Natural killer cell treated with Interleukin-12 subunit alpha and Interleukin-12 subunit beta and Interleukin-15 and Interleukin-18, amount 100 ng/mL, for 72 hours (primary cell): ENCODE measurements around the gene SPHK1. TPM values are rescaled to one million over a fixed set of nuclear protein-coding genes. Genes with fewer than 3 reads are reported as not detected.

ENCODE experiments used
- ATAC-seq, 2 donors: fragments of 150-1000 bp; cut with Tn5 transposase in 1 of 2; sonication (Bioruptor Pico), chemical (Tn5 transposase) in 1 of 2; 2 replicates each; pipeline ENCODE4 v1.10.0; 2021
- DNase-seq: peaks from one replicate; pipeline ENCODE4 v3.0.0; 2022; ENCODE audit warnings: low spot score
- H3K27ac Mint-ChIP-seq, 2 donors: 1 replicate in 1 of 2; 2 replicates in 1 of 2; pipeline ENCODE4 v1.8.0; 2022; ENCODE audit warnings: mixed read lengths in 2 of 2, mild to moderate bottlenecking in 1 of 2, moderate library complexity in 1 of 2
- H3K27me3 Mint-ChIP-seq, 2 donors: 1 replicate in 1 of 2; 2 replicates in 1 of 2; pipeline ENCODE4 v1.8.0; 2022; ENCODE audit warnings: mixed read lengths in 2 of 2
- H3K36me3 Mint-ChIP-seq: one replicate; pipeline ENCODE4 v1.8.0; 2022; ENCODE audit warnings: mixed read lengths
- H3K4me1 Mint-ChIP-seq, 2 donors: 1 replicate in 1 of 2; 2 replicates in 1 of 2; pipeline ENCODE4 v1.8.0; 2022; ENCODE audit warnings: low read depth in 2 of 2, mixed read lengths in 2 of 2, mild to moderate bottlenecking in 1 of 2
- H3K4me3 Mint-ChIP-seq: one replicate; pipeline ENCODE4 v1.8.0; 2022; ENCODE audit warnings: mixed read lengths
- H3K9me3 Mint-ChIP-seq: 2 replicates; pipeline ENCODE4 v1.8.0; 2022; ENCODE audit warnings: mixed read lengths
- total RNA-seq, 2 donors: library from RNA; stranded (reverse); gene quantifications; one replicate each; pipeline ENCODE4 v1.2.3, GENCODE V29; 2022

The SPHK1 gene
- total RNA-seq, 2 donors from 2014 or later, result 13.9 to 14.5 TPM

DNA sequence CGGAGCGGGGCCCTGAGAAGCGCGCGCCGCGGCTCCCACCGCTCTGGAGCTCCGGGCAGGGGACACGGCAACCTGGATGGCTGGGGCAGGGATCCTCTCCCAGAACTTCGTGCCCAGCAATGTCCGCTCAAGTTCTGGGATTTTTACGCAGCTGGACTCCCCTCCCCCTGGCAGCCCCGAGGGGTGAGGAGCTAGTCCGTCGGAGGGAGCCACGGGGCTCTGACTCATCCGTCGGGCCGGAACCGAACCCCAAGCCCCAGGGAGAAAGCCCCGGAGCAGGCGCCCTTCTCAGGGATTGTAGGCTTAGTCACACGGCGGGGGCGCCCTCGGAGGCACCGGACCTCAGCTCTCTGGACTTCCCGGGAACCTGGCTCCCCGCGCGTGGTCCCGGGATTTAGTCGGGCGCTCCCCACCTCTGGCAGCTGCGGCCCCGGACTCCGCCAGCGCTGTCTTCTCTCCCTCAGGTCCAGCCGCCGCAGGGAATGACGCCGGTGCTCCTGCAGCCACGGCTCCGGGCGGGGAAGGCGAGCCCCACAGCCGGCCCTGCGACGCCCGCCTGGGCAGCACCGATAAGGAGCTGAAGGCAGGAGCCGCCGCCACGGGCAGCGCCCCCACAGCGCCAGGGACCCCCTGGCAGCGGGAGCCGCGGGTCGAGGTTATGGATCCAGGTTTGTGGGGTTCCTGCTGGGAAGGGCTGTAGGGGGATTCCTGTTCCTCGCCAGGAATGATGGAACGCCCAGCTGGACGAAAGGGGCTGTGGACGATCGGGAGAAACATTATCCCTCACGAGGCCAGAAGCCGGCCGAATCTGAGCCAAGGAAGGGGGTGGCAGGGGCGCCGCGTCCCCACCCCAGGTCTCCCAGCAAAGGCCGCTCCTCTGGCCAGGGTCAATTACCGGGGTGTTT, 830 bp downstream of the SPHK1 start:
- ATAC-seq (peak; percentile 2 to 11), DNase-seq (peak; percentile 80)
- H3K27ac Mint-ChIP-seq, result no peak overlapping the region
- H3K36me3 Mint-ChIP-seq, result no peaks in the 10 kb centered on the region
- H3K9me3 Mint-ChIP-seq, result no peaks in the 10 kb centered on the region
- peak overlapping the region; percentile 44 for H3K4me3 Mint-ChIP-seq
- peaks cover 0 to 12% of the 10 kb centered on the region in 2 donors for H3K4me1 Mint-ChIP-seq
- no peaks in the 10 kb centered on the region for H3K27me3 Mint-ChIP-seq

DNA sequence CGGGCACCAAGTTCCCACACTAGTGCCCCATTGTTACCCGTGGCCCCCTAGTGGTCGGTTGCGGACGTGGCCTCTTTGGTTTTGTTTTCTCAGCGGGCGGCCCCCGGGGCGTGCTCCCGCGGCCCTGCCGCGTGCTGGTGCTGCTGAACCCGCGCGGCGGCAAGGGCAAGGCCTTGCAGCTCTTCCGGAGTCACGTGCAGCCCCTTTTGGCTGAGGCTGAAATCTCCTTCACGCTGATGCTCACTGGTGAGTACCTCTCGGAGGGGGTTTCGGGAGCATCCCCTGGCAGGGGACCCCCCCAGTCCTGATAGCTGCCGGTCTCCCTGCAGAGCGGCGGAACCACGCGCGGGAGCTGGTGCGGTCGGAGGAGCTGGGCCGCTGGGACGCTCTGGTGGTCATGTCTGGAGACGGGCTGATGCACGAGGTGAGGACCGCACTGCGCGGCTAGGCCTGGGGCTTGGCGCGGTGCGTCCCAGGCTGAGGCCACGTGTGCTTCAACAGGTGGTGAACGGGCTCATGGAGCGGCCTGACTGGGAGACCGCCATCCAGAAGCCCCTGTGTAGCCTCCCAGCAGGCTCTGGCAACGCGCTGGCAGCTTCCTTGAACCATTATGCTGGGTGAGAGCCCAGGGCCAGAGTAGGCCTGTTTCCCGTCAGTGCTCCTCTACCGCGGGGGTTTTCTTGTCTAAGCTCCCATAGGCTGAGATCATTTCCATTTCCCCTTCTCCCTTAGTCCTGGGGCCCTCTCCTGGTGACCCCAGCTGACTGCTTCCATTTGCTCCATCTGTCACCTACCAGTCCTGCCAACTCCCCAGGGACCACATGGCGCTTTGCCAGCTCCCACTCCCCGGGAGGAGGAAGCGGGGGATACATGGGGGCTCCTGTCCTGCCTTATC, 1.7 kb downstream of the SPHK1 start:
- DNase-seq (peak; percentile 87), ATAC-seq (peak; percentile 26 to 35)
- H3K36me3 Mint-ChIP-seq, result no peaks in the 10 kb centered on the region
- peaks cover 0 to 12% of the 10 kb centered on the region in 2 donors for H3K4me1 Mint-ChIP-seq
- peak overlapping the region; percentile 44 for H3K4me3 Mint-ChIP-seq
- no peaks in the 10 kb centered on the region for H3K9me3 Mint-ChIP-seq
- H3K27me3 Mint-ChIP-seq, result no peaks in the 10 kb centered on the region
- no peak overlapping the region for H3K27ac Mint-ChIP-seq

DNA sequence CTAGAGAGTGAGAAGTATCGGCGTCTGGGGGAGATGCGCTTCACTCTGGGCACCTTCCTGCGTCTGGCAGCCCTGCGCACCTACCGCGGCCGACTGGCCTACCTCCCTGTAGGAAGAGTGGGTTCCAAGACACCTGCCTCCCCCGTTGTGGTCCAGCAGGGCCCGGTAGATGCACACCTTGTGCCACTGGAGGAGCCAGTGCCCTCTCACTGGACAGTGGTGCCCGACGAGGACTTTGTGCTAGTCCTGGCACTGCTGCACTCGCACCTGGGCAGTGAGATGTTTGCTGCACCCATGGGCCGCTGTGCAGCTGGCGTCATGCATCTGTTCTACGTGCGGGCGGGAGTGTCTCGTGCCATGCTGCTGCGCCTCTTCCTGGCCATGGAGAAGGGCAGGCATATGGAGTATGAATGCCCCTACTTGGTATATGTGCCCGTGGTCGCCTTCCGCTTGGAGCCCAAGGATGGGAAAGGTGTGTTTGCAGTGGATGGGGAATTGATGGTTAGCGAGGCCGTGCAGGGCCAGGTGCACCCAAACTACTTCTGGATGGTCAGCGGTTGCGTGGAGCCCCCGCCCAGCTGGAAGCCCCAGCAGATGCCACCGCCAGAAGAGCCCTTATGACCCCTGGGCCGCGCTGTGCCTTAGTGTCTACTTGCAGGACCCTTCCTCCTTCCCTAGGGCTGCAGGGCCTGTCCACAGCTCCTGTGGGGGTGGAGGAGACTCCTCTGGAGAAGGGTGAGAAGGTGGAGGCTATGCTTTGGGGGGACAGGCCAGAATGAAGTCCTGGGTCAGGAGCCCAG, 2.8 kb downstream of the SPHK1 start:
- no peaks in the 10 kb centered on the region for H3K36me3 Mint-ChIP-seq
- ATAC-seq, result no peak
- peaks cover 0 to 12% of the 10 kb centered on the region in 2 donors for H3K4me1 Mint-ChIP-seq
- no peaks in the 10 kb centered on the region for H3K27me3 Mint-ChIP-seq
- H3K9me3 Mint-ChIP-seq, result no peaks in the 10 kb centered on the region
- peak overlapping the region; percentile 44 for H3K4me3 Mint-ChIP-seq
- DNase-seq, result no peak
- H3K27ac Mint-ChIP-seq, result no peak overlapping the region

DNA sequence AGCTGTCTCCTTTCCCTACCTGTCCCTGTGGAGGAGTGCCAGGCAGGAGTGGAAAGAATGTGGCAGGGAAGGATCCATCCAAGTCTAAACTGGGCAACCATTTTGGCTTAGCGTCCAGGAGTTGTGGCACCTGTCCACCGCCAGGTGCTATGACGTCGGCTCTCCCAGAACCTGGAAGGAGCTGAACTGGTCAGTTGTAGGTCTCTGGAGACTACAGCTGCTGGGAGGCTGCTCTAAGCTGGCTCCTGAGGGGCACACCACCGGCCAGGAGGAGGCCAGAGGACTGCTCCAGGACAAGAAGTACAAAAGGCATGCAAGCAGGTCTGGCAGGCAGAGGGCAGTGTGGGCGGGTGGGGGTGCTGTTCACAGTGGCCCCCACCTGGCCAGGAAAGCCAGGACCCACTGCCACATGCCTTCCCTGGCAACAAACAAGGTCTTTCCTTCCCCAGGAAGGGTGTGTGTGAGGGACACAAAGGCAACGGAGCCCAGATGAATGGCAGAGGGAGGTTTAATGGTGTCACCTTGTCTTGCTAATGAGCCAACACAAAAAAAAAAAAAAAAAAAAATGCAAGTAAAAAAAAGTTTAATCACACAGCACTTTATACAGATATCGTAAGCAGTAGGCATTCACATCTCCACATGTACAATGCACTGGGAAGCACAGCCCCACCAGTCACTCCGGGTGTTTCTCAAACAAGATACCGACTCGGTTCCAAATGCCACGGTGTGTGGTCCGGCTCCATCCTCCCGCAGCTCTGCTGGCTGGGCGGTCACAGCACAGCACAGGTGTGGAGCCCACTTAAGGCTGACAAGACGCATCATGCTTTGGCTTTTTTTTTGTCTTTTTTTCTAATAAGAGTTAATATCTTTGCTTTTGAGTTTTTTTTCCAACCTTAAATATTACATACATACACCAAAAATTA, 4.8 kb downstream of the SPHK1 start:
- Mint-ChIP-seq H3K27ac (no peak overlapping the region), H3K4me3 (no peak overlapping the region), H3K27me3 (no peaks in the 10 kb centered on the region), H3K4me1 (peaks cover 0 to 12% of the 10 kb centered on the region in 2 donors), H3K9me3 (no peaks in the 10 kb centered on the region), H3K36me3 (no peaks in the 10 kb centered on the region)
- DNase-seq, result no peak
- ATAC-seq, result no peak

DNA sequence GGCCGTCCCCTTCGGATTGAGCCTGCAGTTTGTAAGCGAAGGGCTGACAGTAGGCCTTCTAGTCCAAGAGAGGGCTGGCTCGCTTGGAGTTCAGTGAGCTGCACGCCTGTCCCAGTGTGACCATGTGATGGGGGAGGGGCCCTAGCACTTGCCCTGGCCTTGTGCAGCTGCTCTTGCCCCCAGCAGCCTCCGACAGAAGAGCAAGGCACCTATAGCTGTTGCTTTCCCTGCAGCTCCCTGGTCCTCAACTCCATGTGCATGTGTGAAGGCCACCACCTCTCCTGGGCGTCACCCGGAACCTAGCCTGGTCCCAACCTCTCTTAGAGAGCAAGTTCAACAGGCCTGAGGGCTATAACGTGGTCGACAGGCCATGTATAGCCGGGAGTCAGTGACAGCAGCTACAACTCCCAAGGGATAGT, 5.6 kb downstream of the SPHK1 start:
- no peaks in the 10 kb centered on the region for H3K27me3 Mint-ChIP-seq
- no peaks in the 10 kb centered on the region for H3K36me3 Mint-ChIP-seq
- no peaks in the 10 kb centered on the region for H3K9me3 Mint-ChIP-seq
- no peak for ATAC-seq
- DNase-seq, result no peak
- H3K4me1 Mint-ChIP-seq, result peaks cover 0 to 12% of the 10 kb centered on the region in 2 donors
- no peak overlapping the region for H3K27ac Mint-ChIP-seq
- H3K4me3 Mint-ChIP-seq, result no peak overlapping the region

DNA sequence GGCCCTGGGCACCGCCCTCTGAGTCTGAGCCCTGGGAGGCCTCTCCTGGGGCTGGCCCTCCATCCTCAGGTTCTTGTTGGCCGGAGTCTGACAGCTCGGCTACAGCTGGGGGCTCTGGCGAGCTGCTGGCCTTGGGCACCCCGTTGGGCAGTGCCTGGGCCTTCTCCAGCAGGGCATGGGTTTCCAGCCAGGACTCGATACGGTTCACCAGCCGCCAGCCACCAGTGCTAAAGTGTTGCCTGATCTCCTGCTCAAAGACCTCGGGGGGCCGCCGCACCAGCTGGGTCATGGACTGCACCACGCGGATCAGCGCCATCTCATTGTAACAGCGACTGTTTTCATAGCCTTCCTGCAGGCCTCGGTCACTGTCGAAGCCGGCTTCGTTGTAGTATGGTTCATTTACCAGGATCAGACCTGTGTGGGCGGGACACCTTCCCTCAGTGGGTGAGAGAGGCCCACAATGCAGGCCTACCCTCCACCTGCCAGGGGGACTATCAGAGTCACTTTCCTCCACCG, 6.8 kb downstream of the SPHK1 start:
- H3K4me1 Mint-ChIP-seq, result peaks cover 0 to 9% of the 10 kb centered on the region in 2 donors
- H3K4me3 Mint-ChIP-seq, result no peak overlapping the region
- no peaks in the 10 kb centered on the region for H3K9me3 Mint-ChIP-seq
- no peaks in the 10 kb centered on the region for H3K36me3 Mint-ChIP-seq
- no peak overlapping the region for H3K27ac Mint-ChIP-seq
- ATAC-seq (no peak), DNase-seq (no peak)
- H3K27me3 Mint-ChIP-seq, result no peaks in the 10 kb centered on the region

DNA sequence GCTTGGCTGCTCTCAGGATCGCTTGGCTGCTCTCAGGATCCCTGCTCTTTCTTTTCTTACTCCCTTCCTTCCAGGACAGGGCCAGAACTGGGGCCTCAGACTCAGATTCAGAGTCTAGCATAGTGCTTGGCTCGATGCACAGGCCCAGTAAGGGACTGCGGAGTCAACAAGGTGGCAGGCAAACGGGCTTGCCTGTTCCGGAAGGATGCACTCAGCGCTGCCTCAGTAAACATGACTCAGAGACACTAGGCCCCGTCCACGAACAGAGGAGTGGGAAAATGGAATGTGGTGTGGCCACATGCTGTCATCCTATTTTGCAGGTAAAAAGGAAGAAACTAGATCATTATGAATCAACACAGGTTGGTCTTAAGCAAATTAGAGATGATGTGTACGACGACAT, 9.8 kb downstream of the SPHK1 start:
- Mint-ChIP-seq H3K27me3 (no peaks in the 10 kb centered on the region), H3K36me3 (no peaks in the 10 kb centered on the region), H3K9me3 (no peaks in the 10 kb centered on the region), H3K4me3 (no peak overlapping the region), H3K27ac (no peak overlapping the region), H3K4me1 (no peaks in the 10 kb centered on the region)
- ATAC-seq (no peak), DNase-seq (no peak)

DNA sequence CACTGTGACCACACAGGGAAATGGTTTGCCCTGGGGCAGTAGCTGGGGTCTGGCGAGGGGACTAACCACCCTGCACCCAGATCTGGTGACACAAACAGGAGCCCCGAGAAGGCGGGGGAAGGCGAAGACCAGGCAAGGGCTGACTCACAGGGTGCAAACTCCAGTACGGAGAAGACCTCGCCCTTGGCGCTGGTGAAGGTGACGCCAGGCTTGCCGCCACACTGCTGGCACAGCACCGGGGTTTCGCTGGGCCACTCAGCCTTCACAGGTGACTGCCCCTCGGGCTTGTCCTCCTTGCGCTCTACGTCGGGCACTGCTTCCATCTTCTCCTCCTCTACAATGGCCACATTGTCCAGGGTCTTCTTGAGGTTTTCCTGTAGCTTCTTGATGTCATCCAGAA, 11.6 kb downstream of the SPHK1 start:
- Mint-ChIP-seq H3K9me3 (no peaks in the 10 kb centered on the region), H3K4me3 (no peak overlapping the region), H3K4me1 (peaks cover 0 to 5% of the 10 kb centered on the region in 2 donors), H3K27me3 (no peaks in the 10 kb centered on the region), H3K36me3 (no peaks in the 10 kb centered on the region), H3K27ac (no peak overlapping the region)
- ATAC-seq (no peak), DNase-seq (no peak)

DNA sequence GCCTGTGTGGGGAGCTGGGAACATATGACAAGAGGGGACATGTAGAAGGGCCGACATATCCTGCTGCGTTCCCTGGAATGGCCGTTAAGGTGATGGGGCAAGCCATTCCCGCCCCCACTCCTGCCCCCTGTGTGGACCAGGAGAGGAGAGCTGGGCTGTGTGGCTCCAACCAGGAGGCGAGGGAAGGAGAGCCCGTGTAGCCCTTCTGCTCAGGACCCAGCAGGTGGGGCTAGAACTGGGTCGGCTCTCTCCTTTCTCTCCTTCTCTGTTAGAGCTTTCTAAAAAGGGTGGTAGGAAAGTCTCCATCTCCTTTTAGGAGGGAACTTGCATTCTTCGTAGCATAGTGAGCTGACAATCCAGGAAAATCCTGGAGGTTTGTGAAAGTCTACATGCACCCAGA, 12.8 kb downstream of the SPHK1 start:
- H3K9me3 Mint-ChIP-seq, result no peaks in the 10 kb centered on the region
- peaks cover 0 to 5% of the 10 kb centered on the region in 2 donors for H3K4me1 Mint-ChIP-seq
- no peaks in the 10 kb centered on the region for H3K27me3 Mint-ChIP-seq
- DNase-seq (no peak), ATAC-seq (no peak)
- no peak overlapping the region for H3K4me3 Mint-ChIP-seq
- no peak overlapping the region for H3K27ac Mint-ChIP-seq
- H3K36me3 Mint-ChIP-seq, result no peaks in the 10 kb centered on the region

DNA sequence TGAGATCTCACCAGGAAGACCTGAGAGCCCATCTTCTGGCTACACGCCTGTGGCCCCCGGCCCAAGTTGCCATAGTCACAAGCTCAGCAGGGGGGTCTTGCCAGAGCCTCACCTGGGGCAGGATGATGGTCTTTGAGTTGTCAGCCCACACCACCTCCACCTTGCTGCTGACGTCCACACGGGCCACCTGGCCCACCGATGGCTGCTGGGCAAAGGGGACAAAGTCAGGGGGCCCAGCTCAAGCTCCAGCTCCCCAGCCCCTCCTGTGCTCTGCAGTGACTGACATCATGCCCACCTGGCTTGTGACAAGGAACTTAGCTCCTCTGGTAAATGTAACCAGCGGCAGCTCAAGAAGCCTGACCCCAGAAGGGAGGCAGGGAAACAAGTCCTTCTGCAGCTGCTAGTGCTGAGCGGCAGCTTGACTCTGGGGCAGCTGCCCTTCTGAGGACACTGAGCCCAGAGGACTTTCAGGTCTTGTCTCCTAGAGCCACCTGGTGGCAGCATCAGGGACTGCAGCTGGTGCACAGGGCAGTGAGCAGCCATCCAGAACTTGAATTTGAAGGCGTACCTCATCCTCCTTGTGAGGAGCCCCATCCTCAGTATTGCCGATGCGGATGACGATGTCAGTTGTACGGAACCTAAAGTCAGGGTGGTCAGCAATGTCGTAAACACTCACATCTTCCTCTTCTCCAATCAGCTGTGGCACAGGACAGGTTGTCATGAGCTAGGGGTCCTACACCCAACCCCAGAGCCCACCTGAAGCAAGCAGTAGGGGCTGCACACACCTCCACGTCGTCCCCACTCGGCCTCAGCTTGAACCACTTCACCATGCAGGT, 13.5 kb downstream of the SPHK1 start:
- Mint-ChIP-seq H3K36me3 (no peaks in the 10 kb centered on the region), H3K9me3 (no peaks in the 10 kb centered on the region), H3K27ac (peak overlapping the region in 1 of 2 donors; percentile 33), H3K27me3 (no peaks in the 10 kb centered on the region), H3K4me1 (peaks cover 0 to 5% of the 10 kb centered on the region in 2 donors), H3K4me3 (no peak overlapping the region)
- ATAC-seq (peak; percentile 78 to 80), DNase-seq (peak; percentile 89)

DNA sequence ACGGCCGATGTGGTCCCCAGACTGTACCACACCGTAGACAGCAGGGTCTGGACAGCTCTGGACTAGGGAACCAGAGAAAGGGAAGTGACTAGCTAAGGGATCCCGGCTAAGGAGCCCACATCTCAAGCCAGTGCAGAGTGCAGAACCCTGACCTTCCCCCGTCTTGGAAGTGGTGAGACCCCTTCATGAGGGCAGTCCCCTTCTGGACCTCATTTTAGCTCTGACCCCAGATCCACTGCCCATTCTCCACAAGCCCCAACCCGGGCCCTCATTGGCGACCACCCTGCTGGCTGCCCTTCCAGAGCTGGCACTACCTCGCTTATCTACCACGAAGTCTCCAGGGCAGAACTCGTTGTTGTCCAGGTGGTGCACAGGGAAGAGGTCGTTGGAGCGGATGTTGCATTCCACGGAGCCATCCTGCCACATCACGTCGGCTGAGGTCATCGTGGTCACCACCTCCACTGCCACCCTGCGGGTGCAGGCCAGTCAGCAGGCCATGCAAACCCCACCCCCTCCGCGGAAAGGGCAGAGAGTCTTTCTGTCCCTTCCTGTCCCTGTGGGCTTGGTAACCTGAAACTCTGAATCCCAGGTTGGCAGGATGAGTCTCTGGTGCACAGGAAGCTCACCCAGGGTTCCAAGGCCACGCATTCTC, 14.2 kb downstream of the SPHK1 start:
- Mint-ChIP-seq H3K27me3 (no peaks in the 10 kb centered on the region), H3K27ac (no peak overlapping the region), H3K36me3 (no peaks in the 10 kb centered on the region), H3K4me1 (peaks cover 0 to 5% of the 10 kb centered on the region in 2 donors), H3K9me3 (no peaks in the 10 kb centered on the region), H3K4me3 (no peak overlapping the region)
- ATAC-seq (peak in 1 of 2 donors; percentile 5), DNase-seq (no peak)
